ENCODE data around the gene LTB4R2. TPM values are rescaled to one million over a fixed set of nuclear protein-coding genes. Genes with fewer than 3 reads are reported as not detected.

LTB4R2 gene
- total and polyA plus RNA-seq, 2 donors (not counting 3 experiments of a cell fraction or from before 2014, with no cell fraction given), result 5.5 to 13.1 TPM

- H4K20me1 ChIP-seq (replicated peaks; ENCODE audit: control insufficient read depth, extremely low read depth, insufficient read depth, low read length), result no peaks in the 10 kb centered on the region
- no peak overlapping the region for H3K9ac ChIP-seq (replicated peaks; ENCODE audit: extremely low read depth, insufficient read depth, low read length)
- H2AFZ ChIP-seq (ENCODE audit: low read depth, low read length), result no peak overlapping the region
- POLR2A ChIA-PET, result no interaction called here
- intact Hi-C loops (cut with micrococcal nuclease), result loop anchor here (1.0 kb wide), 4 partner anchors 19 to 122 kb away; no protein-coding TSS in a partner anchor
- no peak overlapping the region for H3K4me3 ChIP-seq (replicated peaks in 1 of 3; ENCODE audit: insufficient read depth in 1 of 3, low read depth in 1 of 3, low read length in 3 of 3)
- CTCF ChIA-PET, result interaction anchor here (1.1 to 5.3 kb wide), 5 partner anchors 19 to 128 kb away, joined by 3 to 38 read pairs (median 10); partner anchors contain the start of gene TINF2
- no peaks in the 10 kb centered on the region for H3K9me1 ChIP-seq (replicated peaks; ENCODE audit: control insufficient read depth, extremely low read depth, insufficient read depth, low read length)
- no peak for DNase-seq (ENCODE audit: low read depth, low spot score)
- BruUV-seq (replicated peaks), result TSS peak; percentile 9
- peaks cover 0 to 3% of the 10 kb centered on the region in 2 experiments for H3K36me3 ChIP-seq (ENCODE audit: control insufficient read depth in 2 of 2, extremely low read depth in 1 of 2, insufficient read depth in 2 of 2, low read length in 2 of 2)
- H3K79me2 ChIP-seq (ENCODE audit: control insufficient read depth, insufficient read depth, low read length), result no peaks in the 10 kb centered on the region
- no peaks in the 10 kb centered on the region for H3K27me3 ChIP-seq (ENCODE audit: control insufficient read depth in 2 of 2, insufficient read depth in 2 of 2, low read length in 2 of 2)
- dilution Hi-C loops (cut with MboI; ENCODE audit: extremely low pct_ligation_motif_present, low sequenced_read_pairs), result no loop called here
- TF ChIP-seq GATA2 (IDR thresholded peaks at IDR 0.05; ENCODE audit: insufficient read depth, insufficient read length, low read depth, low read length), result no peak
- TF ChIP-seq EZH2 (IDR thresholded peaks at IDR 0.05; ENCODE audit: borderline replicate concordance, low read depth, low read length, severe bottlenecking), result no peak
- TF ChIP-seq FOS (IDR thresholded peaks at IDR 0.05; ENCODE audit: borderline replicate concordance, insufficient read depth, low read length), result no peak
- no peak for TF ChIP-seq POLR2A (IDR thresholded peaks at IDR 0.05; ENCODE audit: low read depth, low read length)
- no peak for TF ChIP-seq JUN (IDR thresholded peaks at IDR 0.05; ENCODE audit: borderline replicate concordance, insufficient read depth, insufficient read length, low read depth)
- no peak for TF ChIP-seq POLR2AphosphoS5 (IDR thresholded peaks at IDR 0.05; ENCODE audit: insufficient read depth, low read depth, low read length)
- no peak for TF ChIP-seq CTCF (IDR thresholded peaks at IDR 0.05; ENCODE audit: extremely low read depth in 1 of 2, insufficient read depth in 1 of 2, low read depth in 1 of 2, low read length in 2 of 2)
- no peak for TF ChIP-seq MYC (IDR thresholded peaks at IDR 0.05; ENCODE audit: low read depth, low read length)
- no peak for TF ChIP-seq MAX (IDR thresholded peaks at IDR 0.05; ENCODE audit: insufficient read depth, insufficient read length)
- FAIRE-seq, result peak; percentile 4
- peaks cover 77% of the 10 kb centered on the region for H3K4me1 ChIP-seq (ENCODE audit: control insufficient read depth, extremely low read depth, insufficient read depth, low read length)
- H3K4me2 ChIP-seq (ENCODE audit: insufficient read depth, low read length), result peak overlapping the region; percentile 14
- H3K27ac ChIP-seq (ENCODE audit: insufficient read depth, low read depth, low read length), result peak overlapping the region; percentile 91
- H3K9me3 ChIP-seq (replicated peaks; ENCODE audit: control insufficient read depth, insufficient read depth, low read length), result no peaks in the 10 kb centered on the region
Observed at GRCh38 chr14:24313913-24314312, 4.0 kb downstream of the LTB4R2 start.

All from endothelial cell of umbilical vein (primary cell).